ENCODE measurements around the gene MLEC. TPM values are rescaled to one million over a fixed set of nuclear protein-coding genes. Genes with fewer than 3 reads are reported as not detected.

The MLEC gene
- total and polyA plus RNA-seq, 2 of the 13 experiments (the other 11 are each of a cell fraction or from before 2014, with no cell fraction given) = 49.8 to 156 TPM

GRCh38 chr12:120686690-120687577, at the start of gene MLEC (continued):
- peak; percentile 49; the same call in 1 of the 2 replicates for TF ChIP-seq ZIK1 (CRISPR knock-in tag; IDR thresholded peaks at IDR 0.05; ENCODE audit: borderline replicate concordance, low read depth)
- TF ChIP-seq HNRNPUL1 (IDR thresholded peaks at IDR 0.05; ENCODE audit: low read depth, low read length) = peak; percentile 63; the same call in 1 of the 2 replicates
- TF ChIP-seq ZSCAN5A (CRISPR knock-in tag; IDR thresholded peaks at IDR 0.05; ENCODE audit: borderline replicate concordance) = peak; percentile 75; the same call in 1 of the 2 replicates
- no peak for TF ChIP-seq NFE2L2 (IDR thresholded peaks at IDR 0.05; ENCODE audit: low read length)
- no peak for TF ChIP-seq ZNF512B (CRISPR knock-in tag; IDR thresholded peaks at IDR 0.05; ENCODE audit: borderline replicate concordance)
- 0 out of 2 replicates have a peak, but pooled peaks have one; percentile 30 for TF ChIP-seq ZSCAN20 (CRISPR knock-in tag; IDR thresholded peaks at IDR 0.05; ENCODE audit: borderline replicate concordance)
- TF ChIP-seq ZMYM4 (CRISPR knock-in tag; IDR thresholded peaks at IDR 0.05) = peak; percentile 77
- TF ChIP-seq ZNF503 (CRISPR knock-in tag; IDR thresholded peaks at IDR 0.05) = 0 out of 2 replicates have a peak, but pooled peaks have one; percentile 36
- no peak for TF ChIP-seq CCDC6 (CRISPR knock-in tag; IDR thresholded peaks at IDR 0.05)
- no peak for TF ChIP-seq ZNF292 (CRISPR knock-in tag; IDR thresholded peaks at IDR 0.05; ENCODE audit: borderline replicate concordance, low read depth)
- TF ChIP-seq PHF20 (CRISPR knock-in tag; IDR thresholded peaks at IDR 0.05) = peak; percentile 90
- peak; percentile 70 for TF ChIP-seq IKZF4 (CRISPR knock-in tag; IDR thresholded peaks at IDR 0.05; ENCODE audit: borderline replicate concordance, low read depth, not compliant biosample characterization)
- no peak for TF ChIP-seq U2AF2 (IDR thresholded peaks at IDR 0.05; ENCODE audit: low read depth, low read length)
- TF ChIP-seq ELF4 (CRISPR knock-in tag; IDR thresholded peaks at IDR 0.05; ENCODE audit: borderline replicate concordance) = peak; percentile 90
- no peak for TF ChIP-seq ZNF510 (CRISPR knock-in tag; IDR thresholded peaks at IDR 0.05; ENCODE audit: low read depth)
- TF ChIP-seq GATA4 (IDR thresholded peaks at IDR 0.05; ENCODE audit: borderline replicate concordance, low read depth) = no peak; the same call in 1 of the 2 replicates
- peak; percentile 75; the same call in 1 of the 2 replicates for TF ChIP-seq ZGPAT (CRISPR knock-in tag; IDR thresholded peaks at IDR 0.05)
- peak; percentile 87 for TF ChIP-seq TFDP2 (CRISPR knock-in tag; IDR thresholded peaks at IDR 0.05)
- TF ChIP-seq MIER2 (CRISPR knock-in tag; IDR thresholded peaks at IDR 0.05) = no peak
